CD4-positive, alpha-beta T cell treated with Interleukin-4 for 4 hours (primary cell): ENCODE measurements around the gene NTN1.
"Not testable (repeated sequence)": the region's sequence is repeated elsewhere in the genome, so short reads cannot be mapped to it uniquely, and the experiment has no call there.

Experiments used
- DNase-seq: peaks from one replicate; pipeline ENCODE4 v3.0.0-alpha.2; 2020

Gene NTN1

GRCh38 chr17:9021158-9021991 is at the start of gene NTN1:
Gene NTN1 (plus strand): TSS chr17:9021510. CDS start chr17:9022374, 864 bp downstream.
- peak; percentile 32 for DNase-seq

- no peak for DNase-seq
Observed at GRCh38 chr17:8975091-8975725, 46.1 kb upstream of the NTN1 start.

- no peak for DNase-seq
Observed at GRCh38 chr17:8976638-8977037, 44.7 kb upstream of the NTN1 start.

- no peak for DNase-seq
Observed at GRCh38 chr17:8979715-8980114, 41.6 kb upstream of the NTN1 start.

- no peak for DNase-seq
Observed at GRCh38 chr17:8981443-8981842, 39.9 kb upstream of the NTN1 start.

- DNase-seq: not testable (repeated sequence)
Observed at GRCh38 chr17:8984225-8984624, 37.1 kb upstream of the NTN1 start.

GRCh38 chr17:8985054-8985701 is 36.1 kb upstream of the NTN1 start:
- DNase-seq: no peak

- DNase-seq: no peak
Observed at GRCh38 chr17:8986295-8986694, 35.0 kb upstream of the NTN1 start.

GRCh38 chr17:8988263-8988935 is 32.9 kb upstream of the NTN1 start:
- not testable (repeated sequence) for DNase-seq

- peak; percentile 75 for DNase-seq
Observed at GRCh38 chr17:8991514-8992285, 29.6 kb upstream of the NTN1 start.

- peak; percentile 46 for DNase-seq
Observed at GRCh38 chr17:8994319-8994718, 27.0 kb upstream of the NTN1 start.

- no peak for DNase-seq
Observed at GRCh38 chr17:8995711-8996110, 25.6 kb upstream of the NTN1 start.

GRCh38 chr17:8997994-8998628 is 23.2 kb upstream of the NTN1 start:
- peak; percentile 81 for DNase-seq

- no peak for DNase-seq
Observed at GRCh38 chr17:9001559-9001958, 19.8 kb upstream of the NTN1 start.

- no peak for DNase-seq
Observed at GRCh38 chr17:9002227-9002605, 19.1 kb upstream of the NTN1 start.

- no peak for DNase-seq
Observed at GRCh38 chr17:9002606-9003354, 18.5 kb upstream of the NTN1 start.

- DNase-seq: no peak
Observed at GRCh38 chr17:9003355-9004131, 17.8 kb upstream of the NTN1 start.

- DNase-seq: no peak
Observed at GRCh38 chr17:9004132-9004960, 17.0 kb upstream of the NTN1 start.

GRCh38 chr17:9004961-9005285 is 16.4 kb upstream of the NTN1 start:
- no peak for DNase-seq
